Activated T-helper 1 cell treated with anti-CD3 and anti-CD28 coated beads, Interleukin-2, amount 50 U/mL, for 16 hours (primary cell): ENCODE measurements around the gene SMURF1.
"Not testable (repeated sequence)": the region's sequence is repeated elsewhere in the genome, so short reads cannot be mapped to it uniquely, and the experiment has no call there.

ENCODE experiments used
- DNase-seq, 2 donors: peaks; one replicate each; pipeline ENCODE4 v3.0.0-alpha.2; 2020; ENCODE audit warnings: low read depth in 1 of 2, low spot score in 1 of 2

SMURF1 gene

GRCh38 chr7:99143853-99144672, at the start of gene SMURF1:
SMURF1 (minus strand) TSS chr7:99144108; CDS start chr7:99143780, 328 bp downstream.
- DNase-seq = peak; percentile 44 to 61

- no peak for DNase-seq
Observed at GRCh38 chr7:99191869-99192596, 48.1 kb upstream of the SMURF1 start.

- DNase-seq = no peak
Observed at GRCh38 chr7:99190359-99191009, 46.6 kb upstream of the SMURF1 start.

- DNase-seq = no peak
Observed at GRCh38 chr7:99189222-99189621, 45.3 kb upstream of the SMURF1 start.

- no peak for DNase-seq
Observed at GRCh38 chr7:99188221-99188620, 44.3 kb upstream of the SMURF1 start.

- DNase-seq = no peak
Observed at GRCh38 chr7:99184532-99185218, 40.8 kb upstream of the SMURF1 start.

- no peak for DNase-seq
Observed at GRCh38 chr7:99180067-99180650, 36.3 kb upstream of the SMURF1 start.

- no peak for DNase-seq
Observed at GRCh38 chr7:99177165-99177564, 33.3 kb upstream of the SMURF1 start.

- no peak for DNase-seq
Observed at GRCh38 chr7:99173787-99174186, 29.9 kb upstream of the SMURF1 start.

- DNase-seq = no peak
Observed at GRCh38 chr7:99171731-99172130, 27.8 kb upstream of the SMURF1 start.

- no peak for DNase-seq
Observed at GRCh38 chr7:99170730-99171074, 26.8 kb upstream of the SMURF1 start.

GRCh38 chr7:99170065-99170729, 26.3 kb upstream of the SMURF1 start:
- no peak for DNase-seq

- DNase-seq = no peak
Observed at GRCh38 chr7:99167072-99167471, 23.2 kb upstream of the SMURF1 start.

GRCh38 chr7:99165816-99166215, 21.9 kb upstream of the SMURF1 start:
- DNase-seq = no peak

GRCh38 chr7:99163669-99164068, 19.8 kb upstream of the SMURF1 start:
- DNase-seq = not testable (repeated sequence)

- DNase-seq = no peak
Observed at GRCh38 chr7:99156649-99157048, 12.7 kb upstream of the SMURF1 start.

- no peak for DNase-seq
Observed at GRCh38 chr7:99155211-99155610, 11.3 kb upstream of the SMURF1 start.

GRCh38 chr7:99146979-99147378, 3.1 kb upstream of the SMURF1 start:
- no peak for DNase-seq

GRCh38 chr7:99143521-99143852, 421 bp downstream of the SMURF1 start:
- no peak for DNase-seq

- peak; percentile 79 for DNase-seq
Observed at GRCh38 chr7:99142727-99143520, 984 bp downstream of the SMURF1 start.
